ENCODE results near the gene UBD.

GRCh38 chr6:29510746-29511300, 48.7 kb downstream of the UBD start:
- TF ChIP-seq CTCF (IDR thresholded peaks at IDR 0.05; ENCODE audit: poor library complexity) (no peak), EZH2 (IDR thresholded peaks at IDR 0.05; ENCODE audit: borderline replicate concordance) (no peak), EZH2phosphoT487 (IDR thresholded peaks at IDR 0.05; ENCODE audit: low read depth, severe bottlenecking, unreplicated experiment) (no peak)

Data from hepatocyte (in vitro differentiated cells).